Raji (cell line): ENCODE data around the gene SLMAP.

Source experiments
- POLR2A ChIP-seq: IDR thresholded peaks from 2 replicates; pipeline ENCODE4 v1.6.1; 2011; ENCODE audit warnings: low read depth, low read length, control low read depth; ENCODE audit not compliant: insufficient read depth

Gene SLMAP

GRCh38 chr3:57949344-57949743, 193.2 kb downstream of the SLMAP start:
- TF ChIP-seq POLR2A: no peak

- TF ChIP-seq POLR2A: no peak
These were observed 193.9 kb downstream of the SLMAP start for GRCh38 chr3:57949785-57950615.

GRCh38 chr3:57951066-57951882, 195.2 kb downstream of the SLMAP start:
- TF ChIP-seq POLR2A: no peak

- TF ChIP-seq POLR2A: no peak
These were observed 196.1 kb downstream of the SLMAP start for GRCh38 chr3:57952208-57952631.

- no peak for TF ChIP-seq POLR2A
These were observed 196.5 kb downstream of the SLMAP start for GRCh38 chr3:57952651-57953050.

- TF ChIP-seq POLR2A: no peak
These were observed 197.5 kb downstream of the SLMAP start for GRCh38 chr3:57953576-57953975.

- no peak for TF ChIP-seq POLR2A
These were observed 200.2 kb downstream of the SLMAP start for GRCh38 chr3:57956119-57956832.

- TF ChIP-seq POLR2A: no peak
These were observed 200.7 kb downstream of the SLMAP start for GRCh38 chr3:57956833-57957174.

GRCh38 chr3:57957824-57958223, 201.7 kb downstream of the SLMAP start:
- no peak for TF ChIP-seq POLR2A

GRCh38 chr3:57958642-57959422, 202.7 kb downstream of the SLMAP start:
- TF ChIP-seq POLR2A: no peak

GRCh38 chr3:57959423-57960173, 203.5 kb downstream of the SLMAP start:
- no peak for TF ChIP-seq POLR2A

GRCh38 chr3:57960174-57960505, 204.0 kb downstream of the SLMAP start:
- TF ChIP-seq POLR2A: no peak

- TF ChIP-seq POLR2A: no peak
These were observed 205.2 kb downstream of the SLMAP start for GRCh38 chr3:57961177-57961827.
